ENCODE results near the gene LRP10. TPM values are rescaled to one million over a fixed set of nuclear protein-coding genes. Genes with fewer than 3 reads are reported as not detected.

LRP10 gene
- total and polyA plus RNA-seq, 2 of the 8 experiments (the other 6 are each of a cell fraction or from before 2014, with no cell fraction given), result 12.4 to 15.6 TPM

DNA sequence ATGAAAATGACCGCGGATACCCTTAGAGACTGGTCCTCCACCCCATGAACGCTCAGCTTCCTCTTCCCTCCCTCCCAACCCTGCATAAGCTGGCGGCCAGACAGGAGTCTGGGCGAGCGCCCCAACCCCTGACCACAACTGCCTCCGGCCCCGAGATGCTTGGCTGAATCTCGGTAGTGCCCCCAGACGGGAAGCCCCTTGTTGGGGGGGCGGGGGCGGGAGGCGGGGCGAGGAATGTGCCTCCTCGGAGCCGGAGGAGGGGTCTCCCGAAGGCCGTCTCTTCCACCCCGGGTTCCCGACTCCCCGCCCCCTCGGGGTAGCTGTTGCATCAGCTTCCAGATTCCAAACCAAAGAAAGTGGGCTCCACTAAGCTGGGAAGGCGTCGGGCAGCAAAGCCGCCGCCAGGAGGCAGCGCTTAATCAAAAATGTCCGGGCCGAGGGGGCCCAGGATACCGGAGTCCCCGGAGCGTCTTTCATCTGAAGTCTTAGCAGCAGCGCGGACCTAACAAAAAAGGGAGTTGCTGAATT lies 48.9 kb upstream of the LRP10 start (continued):
- peak; percentile 62; the same call in 1 of the 2 replicates for TF ChIP-seq SP1 (IDR thresholded peaks at IDR 0.05; ENCODE audit: low read depth, low read length)
- TF ChIP-seq SP2 (IDR thresholded peaks at IDR 0.05; ENCODE audit: low read length), result no peak
- no peak for TF ChIP-seq FOSL1 (IDR thresholded peaks at IDR 0.05; ENCODE audit: insufficient read depth, low read depth, low read length)
- TF ChIP-seq PHF8 (conservative IDR thresholded peaks at IDR 0.05; ENCODE audit: low read depth, low read length), result peak; percentile 73; the same call in 1 of the 2 replicates
- no peak for TF ChIP-seq KDM4A (IDR thresholded peaks at IDR 0.05; ENCODE audit: low read depth, low read length, severe bottlenecking)
- TF ChIP-seq, protein P1, sequence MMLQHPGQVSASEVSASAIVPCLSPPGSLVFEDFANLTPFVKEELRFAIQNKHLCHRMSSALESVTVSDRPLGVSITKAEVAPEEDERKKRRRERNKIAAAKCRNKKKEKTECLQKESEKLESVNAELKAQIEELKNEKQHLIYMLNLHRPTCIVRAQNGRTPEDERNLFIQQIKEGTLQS (IDR thresholded peaks at IDR 0.05; ENCODE audit: insufficient read depth, low read depth, low read length), result peak; percentile 94
- TF ChIP-seq CHD1 (IDR thresholded peaks at IDR 0.05; ENCODE audit: low read depth, low read length), result no peak
- peak; percentile 72 to 73; a peak in 2 of 4 replicates for TF ChIP-seq SIN3A (conservative IDR thresholded peaks at IDR 0.05 in 1 of 2, IDR thresholded peaks at IDR 0.05 in 1 of 2; ENCODE audit: low read depth in 1 of 2, low read length in 2 of 2)
- peak; percentile 51 for TF ChIP-seq ASH2L (IDR thresholded peaks at IDR 0.05; ENCODE audit: low read length)
- TF ChIP-seq CHD2 (IDR thresholded peaks at IDR 0.05; ENCODE audit: low read length), result 0 out of 2 replicates have a peak, but pooled peaks have one; percentile 26
- TF ChIP-seq CEBPB (IDR thresholded peaks at IDR 0.05; ENCODE audit: low read depth, low read length), result peak; percentile 99
- peak; percentile 34; the same call in 1 of the 2 replicates for TF ChIP-seq JUN (IDR thresholded peaks at IDR 0.05; ENCODE audit: low read depth, low read length)
- peak; percentile 30; the same call in 1 of the 2 replicates for TF ChIP-seq SRF (IDR thresholded peaks at IDR 0.05; ENCODE audit: low read depth, low read length)
- 0 out of 2 replicates have a peak, but pooled peaks have one; percentile 34 for TF ChIP-seq TBP (IDR thresholded peaks at IDR 0.05; ENCODE audit: low read depth, low read length)
- TF ChIP-seq EP300 (IDR thresholded peaks at IDR 0.05; ENCODE audit: borderline replicate concordance in 1 of 2, low read depth in 2 of 2, low read length in 2 of 2), result peak in 1 of 2 experiments; percentile 87; a peak in 1 of 3 replicates
- TF ChIP-seq, protein P2, sequence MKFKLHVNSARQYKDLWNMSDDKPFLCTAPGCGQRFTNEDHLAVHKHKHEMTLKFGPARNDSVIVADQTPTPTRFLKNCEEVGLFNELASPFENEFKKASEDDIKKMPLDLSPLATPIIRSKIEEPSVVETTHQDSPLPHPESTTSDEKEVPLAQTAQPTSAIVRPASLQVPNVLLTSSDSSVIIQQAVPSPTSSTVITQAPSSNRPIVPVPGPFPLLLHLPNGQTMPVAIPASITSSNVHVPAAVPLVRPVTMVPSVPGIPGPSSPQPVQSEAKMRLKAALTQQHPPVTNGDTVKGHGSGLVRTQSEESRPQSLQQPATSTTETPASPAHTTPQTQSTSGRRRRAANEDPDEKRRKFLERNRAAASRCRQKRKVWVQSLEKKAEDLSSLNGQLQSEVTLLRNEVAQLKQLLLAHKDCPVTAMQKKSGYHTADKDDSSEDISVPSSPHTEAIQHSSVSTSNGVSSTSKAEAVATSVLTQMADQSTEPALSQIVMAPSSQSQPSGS (IDR thresholded peaks at IDR 0.05; ENCODE audit: low read length), result 0 out of 2 replicates have a peak, but pooled peaks have one; percentile 25
- 0 out of 4 replicates have a peak, but pooled peaks of 1 of the 2 experiments have one; percentile 62 for TF ChIP-seq HDAC2 (IDR thresholded peaks at IDR 0.05; ENCODE audit: borderline replicate concordance in 1 of 2, low read depth in 2 of 2, low read length in 2 of 2)
- peak in 1 of 2 experiments; percentile 53; a peak in 2 of 3 replicates for TF ChIP-seq POLR2A (IDR thresholded peaks at IDR 0.05; ENCODE audit: control extremely low read depth in 1 of 2, low read depth in 2 of 2, low read length in 2 of 2)
- peak; percentile 73 for TF ChIP-seq TAF1 (IDR thresholded peaks at IDR 0.05; ENCODE audit: low read depth, low read length)
- no peak for TF ChIP-seq RFX5 (IDR thresholded peaks at IDR 0.05; ENCODE audit: borderline replicate concordance, low read depth, low read length)
